ENCODE results near the gene TSFM.

TSFM gene

DNA sequence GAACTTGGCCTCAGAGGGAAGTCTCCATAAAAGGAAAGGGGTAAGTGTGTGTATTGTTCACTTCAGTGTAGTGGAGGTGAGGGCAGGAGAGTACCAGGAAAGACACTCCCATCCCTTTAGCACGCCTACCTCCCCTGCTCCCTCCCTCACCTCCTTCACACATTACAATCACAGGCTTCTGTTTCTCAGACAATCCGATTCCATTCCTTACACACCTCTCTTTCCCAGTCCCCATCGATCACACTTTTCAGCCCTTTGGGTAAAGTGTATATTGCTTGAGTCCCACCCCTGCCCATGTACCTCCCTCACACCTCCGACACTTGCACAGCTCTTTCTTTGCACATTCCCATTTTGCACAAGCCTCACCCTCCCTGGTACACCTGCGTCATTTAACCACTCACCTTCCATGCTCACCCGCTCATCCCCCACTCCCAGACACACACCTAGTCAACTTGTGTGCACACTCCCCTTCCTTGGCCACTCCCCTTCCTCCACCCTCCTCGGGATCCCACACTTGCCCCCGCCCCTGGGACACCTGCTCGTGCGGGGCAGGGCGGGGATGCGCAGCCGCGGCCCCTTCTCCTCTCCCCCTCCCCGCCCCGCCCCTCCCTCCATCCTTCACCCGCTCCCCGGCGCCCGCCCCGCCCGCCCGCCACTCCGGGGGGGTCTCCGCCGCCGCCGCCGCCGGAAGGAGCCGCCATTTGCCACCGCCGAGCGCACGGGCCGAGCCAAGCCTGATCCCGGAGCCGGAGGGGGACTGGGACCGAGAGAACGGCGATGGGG, 28.0 kb upstream of the TSFM start, which contains the start of gene MARCHF9:
Gene MARCHF9, plus strand, starts transcription at position 693 of the 783 bp plus-strand sequence. CDS start 426 bp downstream, outside the sequence.
- no peaks in the 10 kb centered on the region for H4K20me1 ChIP-seq (ENCODE audit: insufficient read depth)
- H3K27ac ChIP-seq, result no peak within 1 kb of the TSS
- H3K4me1 ChIP-seq (ENCODE audit: low read depth, poor library complexity, severe bottlenecking), result peaks cover 42% of the 10 kb centered on the region
- peaks cover 10% of the 10 kb centered on the region; the same call in 1 of the 2 replicates for H3K36me3 ChIP-seq (ENCODE audit: insufficient read depth)
- H3K4me3 ChIP-seq (IDR thresholded peaks at IDR 0.05; ENCODE audit: insufficient read depth, low read depth, low read length), result peak within 1 kb of the TSS; percentile 43
- peaks cover 29% of the 10 kb centered on the region for H3K79me2 ChIP-seq (ENCODE audit: insufficient read depth, low read depth)
- H3K4me2 ChIP-seq, result peak within 1 kb of the TSS; percentile 93
- peak within 1 kb of the TSS; percentile 8; the same call in 1 of the 2 replicates for H3K9ac ChIP-seq
- H3K27me3 ChIP-seq (ENCODE audit: insufficient read depth, low read depth), result no peaks in the 10 kb centered on the region
- TF ChIP-seq, protein P1, sequence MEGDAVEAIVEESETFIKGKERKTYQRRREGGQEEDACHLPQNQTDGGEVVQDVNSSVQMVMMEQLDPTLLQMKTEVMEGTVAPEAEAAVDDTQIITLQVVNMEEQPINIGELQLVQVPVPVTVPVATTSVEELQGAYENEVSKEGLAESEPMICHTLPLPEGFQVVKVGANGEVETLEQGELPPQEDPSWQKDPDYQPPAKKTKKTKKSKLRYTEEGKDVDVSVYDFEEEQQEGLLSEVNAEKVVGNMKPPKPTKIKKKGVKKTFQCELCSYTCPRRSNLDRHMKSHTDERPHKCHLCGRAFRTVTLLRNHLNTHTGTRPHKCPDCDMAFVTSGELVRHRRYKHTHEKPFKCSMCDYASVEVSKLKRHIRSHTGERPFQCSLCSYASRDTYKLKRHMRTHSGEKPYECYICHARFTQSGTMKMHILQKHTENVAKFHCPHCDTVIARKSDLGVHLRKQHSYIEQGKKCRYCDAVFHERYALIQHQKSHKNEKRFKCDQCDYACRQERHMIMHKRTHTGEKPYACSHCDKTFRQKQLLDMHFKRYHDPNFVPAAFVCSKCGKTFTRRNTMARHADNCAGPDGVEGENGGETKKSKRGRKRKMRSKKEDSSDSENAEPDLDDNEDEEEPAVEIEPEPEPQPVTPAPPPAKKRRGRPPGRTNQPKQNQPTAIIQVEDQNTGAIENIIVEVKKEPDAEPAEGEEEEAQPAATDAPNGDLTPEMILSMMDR (conservative IDR thresholded peaks at IDR 0.05; ENCODE audit: low read depth, low read length), result no peak
- peak within 1 kb of the TSS; percentile 38; the same call in 1 of the 2 replicates for H2AFZ ChIP-seq (ENCODE audit: low read depth)

DNA sequence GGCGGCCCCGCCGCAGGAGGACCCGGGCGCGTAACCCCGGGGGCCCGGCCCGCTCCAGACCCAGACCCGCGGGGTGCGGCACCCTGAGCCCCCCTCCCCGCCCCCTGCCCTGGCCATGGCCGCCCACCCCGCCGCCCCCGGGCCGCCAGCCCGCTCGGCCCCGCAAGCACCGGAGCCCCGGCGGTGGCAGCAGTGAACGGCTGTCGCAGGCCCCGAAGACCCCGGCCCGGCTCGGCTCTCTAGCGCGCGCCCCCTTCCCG, 27.5 kb upstream of the TSFM start:
- Histone ChIP-seq H3K4me2 (no peak overlapping the region), H3K27me3 (ENCODE audit: insufficient read depth, low read depth) (no peaks in the 10 kb centered on the region), H4K20me1 (ENCODE audit: insufficient read depth) (no peaks in the 10 kb centered on the region), H3K9ac (no peak overlapping the region), H3K27ac (no peak overlapping the region), H2AFZ (ENCODE audit: low read depth) (no peak overlapping the region), H3K79me2 (ENCODE audit: insufficient read depth, low read depth) (peaks cover 25% of the 10 kb centered on the region), H3K36me3 (ENCODE audit: insufficient read depth) (peaks cover 9% of the 10 kb centered on the region; the same call in 1 of the 2 replicates), H3K4me1 (ENCODE audit: low read depth, poor library complexity, severe bottlenecking) (peaks cover 42% of the 10 kb centered on the region), H3K4me3 (IDR thresholded peaks at IDR 0.05; ENCODE audit: insufficient read depth, low read depth, low read length) (no peak overlapping the region)
- TF ChIP-seq, protein P1 (conservative IDR thresholded peaks at IDR 0.05; ENCODE audit: low read depth, low read length), result no peak

DNA sequence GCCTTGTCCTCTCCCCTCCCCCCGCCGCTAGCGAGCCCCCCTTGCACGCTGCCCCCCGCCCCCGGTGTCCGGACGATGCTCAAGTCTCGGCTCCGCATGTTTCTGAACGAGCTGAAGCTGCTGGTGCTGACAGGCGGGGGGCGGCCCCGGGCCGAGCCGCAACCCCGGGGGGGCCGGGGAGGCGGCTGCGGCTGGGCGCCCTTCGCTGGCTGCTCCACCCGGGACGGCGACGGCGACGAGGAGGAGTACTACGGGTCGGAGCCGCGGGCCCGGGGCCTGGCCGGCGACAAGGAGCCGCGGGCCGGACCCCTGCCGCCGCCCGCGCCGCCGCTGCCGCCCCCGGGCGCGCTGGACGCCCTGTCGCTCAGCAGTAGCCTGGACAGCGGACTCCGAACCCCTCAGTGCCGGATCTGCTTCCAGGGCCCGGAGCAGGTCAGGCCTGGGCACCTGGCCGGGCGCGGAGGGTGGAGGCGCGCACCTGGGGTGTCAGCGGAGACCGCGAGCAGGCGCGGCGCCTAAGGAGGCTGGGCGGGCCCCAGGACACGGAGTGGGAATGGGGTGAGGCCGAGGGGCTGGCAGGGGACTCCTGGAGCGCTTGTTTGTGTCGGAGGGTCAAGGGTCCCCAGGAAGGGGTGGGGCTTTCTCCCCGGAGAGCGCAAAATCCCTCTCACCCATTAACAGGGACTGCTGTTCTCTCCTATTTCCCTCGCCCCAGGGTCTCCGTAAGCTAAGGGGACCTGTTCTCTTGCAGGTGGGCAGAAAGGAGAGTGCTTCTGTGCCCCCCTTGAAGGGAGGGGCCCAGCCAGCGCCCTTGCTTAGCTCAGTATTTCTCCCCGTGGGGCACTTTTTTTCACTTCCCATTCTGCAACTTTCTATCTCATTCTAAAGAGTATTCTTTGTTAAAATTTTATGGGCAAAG, 26.9 kb upstream of the TSFM start:
- Histone ChIP-seq H2AFZ (ENCODE audit: low read depth) (peak overlapping the region; percentile 21; the same call in 1 of the 2 replicates), H4K20me1 (ENCODE audit: insufficient read depth) (no peaks in the 10 kb centered on the region), H3K27me3 (ENCODE audit: insufficient read depth, low read depth) (no peaks in the 10 kb centered on the region), H3K4me2 (peak overlapping the region; percentile 93), H3K4me3 (IDR thresholded peaks at IDR 0.05; ENCODE audit: insufficient read depth, low read depth, low read length) (peak overlapping the region; percentile 43), H3K36me3 (ENCODE audit: insufficient read depth) (peaks cover 3% of the 10 kb centered on the region; the same call in 1 of the 2 replicates), H3K79me2 (ENCODE audit: insufficient read depth, low read depth) (peaks cover 19% of the 10 kb centered on the region), H3K27ac (no peak overlapping the region), H3K4me1 (ENCODE audit: low read depth, poor library complexity, severe bottlenecking) (peaks cover 36% of the 10 kb centered on the region), H3K9ac (peak overlapping the region; percentile 8; the same call in 1 of the 2 replicates)
- TF ChIP-seq, protein P1 (conservative IDR thresholded peaks at IDR 0.05; ENCODE audit: low read depth, low read length), result no peak

DNA sequence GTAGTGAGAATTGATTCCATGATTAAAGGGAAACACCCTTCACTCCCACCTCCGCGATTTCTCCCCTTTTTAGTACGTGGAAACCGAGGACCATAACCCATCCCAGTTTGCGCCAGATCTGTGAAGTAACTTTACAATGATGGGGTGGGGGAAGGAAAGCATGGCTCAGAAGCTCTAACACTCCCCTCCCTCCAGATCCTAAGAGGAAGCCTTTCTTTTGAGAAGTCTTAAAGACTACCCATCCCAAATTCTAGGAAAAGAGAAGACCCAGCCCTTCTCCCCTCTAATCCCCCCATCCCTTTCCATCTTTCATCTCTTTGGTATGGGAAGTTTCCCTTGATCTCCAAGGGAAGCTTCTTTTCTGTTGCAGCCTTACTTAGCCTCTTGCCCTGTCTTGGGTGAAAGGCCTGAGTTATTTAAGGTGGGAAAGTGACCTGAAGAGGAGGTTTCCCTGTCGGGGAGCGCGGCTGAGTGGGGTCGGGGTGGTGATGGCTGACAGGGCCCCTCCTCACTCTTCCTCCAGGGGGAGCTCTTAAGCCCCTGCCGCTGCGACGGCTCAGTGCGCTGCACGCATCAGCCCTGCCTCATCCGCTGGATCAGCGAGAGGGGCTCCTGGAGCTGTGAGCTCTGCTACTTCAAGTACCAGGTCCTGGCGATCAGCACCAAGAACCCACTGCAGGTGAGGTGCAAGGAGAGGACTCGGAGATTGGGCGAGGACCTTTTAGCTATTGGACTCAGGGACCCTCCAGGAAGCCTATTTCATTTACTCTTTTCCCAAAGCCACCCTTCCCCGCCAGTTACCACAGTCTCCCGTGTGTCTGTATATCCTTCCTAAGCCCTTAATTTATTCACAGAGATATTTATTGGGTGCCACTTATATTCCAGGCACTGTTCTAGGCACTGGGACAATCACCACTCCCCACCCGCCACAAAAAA, 25.9 kb upstream of the TSFM start:
- H3K27me3 ChIP-seq (ENCODE audit: insufficient read depth, low read depth), result no peaks in the 10 kb centered on the region
- peaks cover 31% of the 10 kb centered on the region for H3K4me1 ChIP-seq (ENCODE audit: low read depth, poor library complexity, severe bottlenecking)
- no peak overlapping the region for H2AFZ ChIP-seq (ENCODE audit: low read depth)
- TF ChIP-seq, protein P1 (conservative IDR thresholded peaks at IDR 0.05; ENCODE audit: low read depth, low read length), result peak; percentile 67
- H3K4me3 ChIP-seq (IDR thresholded peaks at IDR 0.05; ENCODE audit: insufficient read depth, low read depth, low read length), result peak overlapping the region; percentile 43
- H3K36me3 ChIP-seq (ENCODE audit: insufficient read depth), result no peaks in the 10 kb centered on the region
- peak overlapping the region; percentile 93 for H3K4me2 ChIP-seq
- H4K20me1 ChIP-seq (ENCODE audit: insufficient read depth), result no peaks in the 10 kb centered on the region
- no peak overlapping the region for H3K27ac ChIP-seq
- H3K9ac ChIP-seq, result no peak overlapping the region
- peaks cover 10% of the 10 kb centered on the region for H3K79me2 ChIP-seq (ENCODE audit: insufficient read depth, low read depth)
